Lower lobe of right lung (tissue), 2 donors: ENCODE results near the gene USP40. TPM values are rescaled to one million over a fixed set of nuclear protein-coding genes. Genes with fewer than 3 reads are reported as not detected.

Source experiments
- ATAC-seq, 2 donors: fragments of 200-7000 bp; cut with Tn5 transposase; one replicate each; pipeline ENCODE4 v1.9.1; 2020 to 2022; ENCODE audit warnings: mild to moderate bottlenecking in 2 of 2, moderate library complexity in 2 of 2
- DNase-seq: peaks from one replicate; pipeline ENCODE4 v3.0.0-alpha.2; 2020
- H3K27ac ChIP-seq: fragments of 200-600 bp; one replicate; pipeline ENCODE4 v1.8.0; 2022
- H3K27me3 ChIP-seq: fragments of 200-600 bp; one replicate; pipeline ENCODE4 v1.8.0; 2022; ENCODE audit warnings: low read depth
- H3K36me3 ChIP-seq: fragments of 200-600 bp; one replicate; pipeline ENCODE4 v1.8.0; 2022; ENCODE audit warnings: mild to moderate bottlenecking
- H3K4me1 ChIP-seq: fragments of 200-600 bp; one replicate; pipeline ENCODE4 v1.8.0; 2022
- H3K4me3 ChIP-seq: fragments of 200-600 bp; one replicate; pipeline ENCODE4 v1.8.0; 2022; ENCODE audit warnings: mild to moderate bottlenecking
- H3K9me3 ChIP-seq: fragments of 200-600 bp; one replicate; pipeline ENCODE4 v1.8.0; 2022
- intact Hi-C: fragments of 100-400 bp; cut with DNase I; formaldehyde crosslinking; loops from one replicate; pipeline ENCODE4 v1.11.0; 2022
- total RNA-seq: library from RNA; stranded (reverse); fragmentation: NEBNext Ultra II Directional; extraction: Animal tissue kit (Norgen Biotek cat#: 25700); gene quantifications from one replicate; pipeline ENCODE4 v1.2.1, GENCODE V29; 2021
- TF ChIP-seq, protein P1 (sequence below): fragments of 200-600 bp; IDR thresholded peaks from one replicate; pipeline ENCODE4 v1.8.0; 2022; ENCODE audit warnings: antibody characterized with exemption, mild to moderate bottlenecking
- donor health status: DM: no; HTN: yes; CAD: no; lungs with severe emphysema.

USP40 gene
- total RNA-seq, 1 donor from 2014 or later: 45.4 TPM

DNA sequence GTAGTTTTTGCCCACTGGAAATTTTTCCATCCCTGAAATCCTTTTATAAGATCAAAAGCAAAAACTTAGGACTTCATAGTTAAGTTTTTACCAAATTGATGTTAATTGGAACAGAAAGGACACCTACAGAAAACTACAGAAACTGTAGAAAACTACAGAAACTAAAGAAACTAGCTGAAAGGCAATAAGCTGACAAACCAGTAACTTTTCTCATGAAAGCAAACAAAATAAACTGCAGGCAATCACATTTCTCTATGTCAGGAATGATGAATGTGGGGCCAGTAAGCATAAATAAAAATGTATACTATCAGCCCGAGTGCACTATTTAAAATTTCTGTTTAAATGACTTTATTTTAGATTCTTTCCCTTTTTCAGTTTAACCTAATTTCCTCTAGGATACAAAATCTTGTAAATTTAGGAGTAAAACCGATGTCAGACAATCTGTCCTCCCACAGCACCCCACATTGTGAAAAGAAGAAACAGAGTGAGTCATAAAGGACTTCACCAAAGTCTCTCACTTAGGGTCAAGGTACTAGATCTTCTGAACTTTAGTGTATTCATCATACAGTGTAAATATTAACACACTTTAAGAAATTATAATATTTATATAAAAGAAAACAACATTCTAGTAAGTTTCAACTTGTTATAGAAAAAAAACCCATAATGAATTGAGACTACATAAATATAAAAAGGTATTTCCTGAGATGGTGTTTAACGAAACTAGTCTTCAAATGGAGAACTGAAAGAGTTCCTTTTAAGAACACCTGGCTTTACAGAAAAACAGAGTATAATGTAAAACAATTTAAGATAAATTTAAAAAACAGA is 46.6 kb downstream of the USP40 start:
- ATAC-seq: no peak
- intact Hi-C loops: no loop called here
- H3K4me3 ChIP-seq: no peak overlapping the region
- no peaks in the 10 kb centered on the region for H3K27me3 ChIP-seq
- peaks cover 49% of the 10 kb centered on the region for H3K36me3 ChIP-seq
- TF ChIP-seq, protein P1, sequence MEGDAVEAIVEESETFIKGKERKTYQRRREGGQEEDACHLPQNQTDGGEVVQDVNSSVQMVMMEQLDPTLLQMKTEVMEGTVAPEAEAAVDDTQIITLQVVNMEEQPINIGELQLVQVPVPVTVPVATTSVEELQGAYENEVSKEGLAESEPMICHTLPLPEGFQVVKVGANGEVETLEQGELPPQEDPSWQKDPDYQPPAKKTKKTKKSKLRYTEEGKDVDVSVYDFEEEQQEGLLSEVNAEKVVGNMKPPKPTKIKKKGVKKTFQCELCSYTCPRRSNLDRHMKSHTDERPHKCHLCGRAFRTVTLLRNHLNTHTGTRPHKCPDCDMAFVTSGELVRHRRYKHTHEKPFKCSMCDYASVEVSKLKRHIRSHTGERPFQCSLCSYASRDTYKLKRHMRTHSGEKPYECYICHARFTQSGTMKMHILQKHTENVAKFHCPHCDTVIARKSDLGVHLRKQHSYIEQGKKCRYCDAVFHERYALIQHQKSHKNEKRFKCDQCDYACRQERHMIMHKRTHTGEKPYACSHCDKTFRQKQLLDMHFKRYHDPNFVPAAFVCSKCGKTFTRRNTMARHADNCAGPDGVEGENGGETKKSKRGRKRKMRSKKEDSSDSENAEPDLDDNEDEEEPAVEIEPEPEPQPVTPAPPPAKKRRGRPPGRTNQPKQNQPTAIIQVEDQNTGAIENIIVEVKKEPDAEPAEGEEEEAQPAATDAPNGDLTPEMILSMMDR: no peak
- H3K4me1 ChIP-seq: no peaks in the 10 kb centered on the region
- H3K27ac ChIP-seq: no peak overlapping the region
- H3K9me3 ChIP-seq: no peaks in the 10 kb centered on the region
- no peak for DNase-seq

DNA sequence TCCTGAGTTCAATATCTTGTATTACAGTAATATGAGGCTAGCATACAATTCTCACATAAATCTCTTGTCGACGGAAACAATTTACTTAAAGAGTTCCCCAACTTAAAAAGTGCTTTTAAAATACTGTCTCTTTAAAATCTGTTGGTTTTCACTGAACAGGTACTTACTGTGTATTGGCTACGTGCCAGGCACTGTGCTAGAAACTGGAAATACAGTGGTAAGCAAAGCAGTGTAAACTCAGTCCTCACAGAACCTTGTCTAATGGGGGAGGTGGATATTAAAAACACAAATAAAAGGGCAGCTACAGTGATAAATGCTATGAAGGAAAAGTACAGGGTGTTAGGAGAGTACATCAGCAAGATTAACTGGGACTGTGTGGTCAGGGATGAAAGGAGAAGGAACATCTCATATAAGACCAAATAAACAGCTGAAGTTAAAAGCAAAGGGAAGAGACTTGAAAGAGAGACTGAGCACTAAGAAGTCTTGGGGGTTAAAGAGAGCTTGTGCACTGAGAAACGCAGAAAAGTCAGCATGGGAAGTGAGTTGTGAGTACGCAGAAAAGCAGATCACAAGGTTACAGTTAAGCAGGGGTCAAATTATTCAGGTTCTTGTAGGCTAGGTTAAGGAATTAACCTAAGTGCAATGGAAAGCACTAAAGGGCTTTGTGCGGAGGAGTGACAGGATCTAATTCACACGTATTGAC is 52.5 kb downstream of the USP40 start:
- Histone ChIP-seq H3K9me3 (no peaks in the 10 kb centered on the region), H3K36me3 (peaks cover 14% of the 10 kb centered on the region), H3K27me3 (no peaks in the 10 kb centered on the region), H3K4me3 (no peak overlapping the region), H3K4me1 (no peaks in the 10 kb centered on the region), H3K27ac (no peak overlapping the region)
- DNase-seq (no peak), ATAC-seq (peak; percentile 54 to 78)
- TF ChIP-seq, protein P1: no peak
- intact Hi-C loops: no loop called here

DNA sequence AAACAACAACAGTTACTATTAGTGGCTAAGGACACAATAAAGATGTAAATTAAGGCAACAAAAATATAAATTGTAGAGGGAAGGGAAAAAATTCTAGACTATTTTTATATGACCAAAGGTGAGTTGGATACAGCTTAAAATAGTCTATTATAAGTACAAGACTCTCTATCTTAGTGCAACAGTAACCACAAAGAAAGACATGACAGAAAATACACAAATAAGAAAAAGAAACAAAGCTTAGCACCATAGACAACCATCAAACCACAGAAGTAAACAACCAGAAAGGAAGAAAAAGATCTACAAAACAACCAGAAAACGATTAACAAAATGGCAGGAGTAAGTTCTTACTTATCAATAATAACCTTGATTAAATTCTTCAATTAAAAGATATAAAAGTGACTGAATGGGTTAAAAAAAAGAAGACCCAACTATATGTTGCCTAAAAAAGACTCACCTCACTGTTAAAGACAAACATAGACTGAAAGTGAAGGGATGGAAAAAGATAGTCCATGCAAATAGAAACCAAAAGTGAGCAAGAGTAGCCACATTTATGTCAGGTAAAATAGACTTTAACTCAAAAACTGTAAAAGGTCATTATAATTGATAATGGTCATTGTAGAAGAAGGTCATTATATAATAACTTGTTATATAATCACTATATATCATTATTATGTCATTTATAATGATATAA is 62.5 kb downstream of the USP40 start:
- intact Hi-C loops: no loop called here

DNA sequence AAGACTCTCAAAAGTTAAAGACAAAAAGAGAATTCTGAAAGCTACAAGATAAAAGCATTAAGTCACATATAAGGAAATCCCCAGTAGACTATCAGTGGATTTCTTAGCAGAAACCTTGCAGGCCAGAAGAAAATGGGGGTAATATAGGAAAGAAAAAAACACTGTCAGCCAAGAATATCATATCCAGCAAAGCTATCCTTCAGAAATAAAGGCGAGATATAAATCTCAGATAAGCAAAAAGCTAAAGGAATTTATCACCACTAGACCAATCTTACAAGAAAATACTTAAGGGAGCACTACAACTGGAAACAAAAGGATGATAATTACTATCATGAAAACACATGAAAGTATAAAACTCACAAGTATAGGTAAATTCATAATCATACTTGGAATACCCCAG is 63.1 kb downstream of the USP40 start:
- Histone ChIP-seq H3K4me3 (no peak overlapping the region), H3K27me3 (no peaks in the 10 kb centered on the region), H3K27ac (no peak overlapping the region), H3K4me1 (no peaks in the 10 kb centered on the region), H3K9me3 (peaks cover 9% of the 10 kb centered on the region), H3K36me3 (peaks cover 31% of the 10 kb centered on the region)
- ATAC-seq: no peak
- TF ChIP-seq, protein P1: no peak
- intact Hi-C loops: no loop called here
- no peak for DNase-seq

More for the DNA sequence above, 62.5 kb downstream of the USP40 start:
- no peak overlapping the region for H3K4me3 ChIP-seq
- no peaks in the 10 kb centered on the region for H3K27me3 ChIP-seq
- H3K27ac ChIP-seq: no peak overlapping the region
- peaks cover 31% of the 10 kb centered on the region for H3K36me3 ChIP-seq
- peaks cover 9% of the 10 kb centered on the region for H3K9me3 ChIP-seq
- TF ChIP-seq, protein P1: no peak
- no peaks in the 10 kb centered on the region for H3K4me1 ChIP-seq
- no peak for DNase-seq
- ATAC-seq: no peak

DNA sequence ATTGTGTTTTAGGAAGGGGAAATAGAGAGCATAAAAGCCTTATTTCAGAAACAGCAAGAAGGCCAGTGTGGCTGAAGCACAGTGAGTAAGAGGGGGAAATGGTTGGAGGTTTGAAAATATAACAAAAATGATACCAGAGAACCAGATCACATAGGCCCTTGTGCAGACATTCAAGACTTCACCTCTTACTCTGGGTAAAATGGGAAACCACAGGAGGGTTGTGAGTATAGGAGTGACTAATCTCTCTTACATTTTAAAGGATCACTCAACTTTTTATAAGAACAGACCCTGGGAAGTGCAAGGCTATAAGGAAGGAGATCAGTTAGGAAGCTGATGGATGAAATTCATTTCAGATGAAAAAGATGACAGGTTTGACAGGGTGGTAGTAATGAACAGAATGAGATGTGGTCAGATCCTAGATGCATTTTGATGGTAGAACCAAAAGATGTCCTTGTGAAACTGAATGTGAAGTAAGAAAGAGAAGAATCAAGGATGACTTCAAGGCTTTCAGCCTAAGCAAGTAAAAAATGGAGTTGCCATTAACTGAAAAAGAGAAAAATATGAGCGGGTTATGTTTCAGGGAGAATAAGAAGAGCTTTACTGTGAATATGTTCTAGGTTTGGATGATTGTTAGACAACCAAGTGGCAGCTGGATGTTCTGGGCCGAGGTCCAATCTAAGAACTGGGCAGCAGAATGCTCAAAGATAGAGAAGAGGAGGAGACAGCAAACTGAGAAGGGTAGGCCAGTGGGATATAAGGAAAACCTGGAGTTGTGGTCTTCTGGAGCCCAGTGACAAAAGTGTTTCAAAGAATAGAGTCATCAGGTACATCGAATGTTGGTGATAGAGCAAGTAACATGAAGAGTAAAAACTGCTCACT is 65.1 kb downstream of the USP40 start:
- ATAC-seq: no peak
- intact Hi-C loops: no loop called here

More for the DNA sequence above, 65.1 kb downstream of the USP40 start:
- no peak overlapping the region for H3K27ac ChIP-seq
- H3K27me3 ChIP-seq: no peaks in the 10 kb centered on the region
- no peak for DNase-seq
- H3K4me1 ChIP-seq: no peaks in the 10 kb centered on the region
- no peak overlapping the region for H3K4me3 ChIP-seq
- TF ChIP-seq, protein P1: no peak
- H3K36me3 ChIP-seq: peaks cover 45% of the 10 kb centered on the region
- H3K9me3 ChIP-seq: peaks cover 9% of the 10 kb centered on the region
